Measurements from ENCODE around the gene PIGV.

PIGV gene

GRCh38 chr1:26831059-26831458, 43.3 kb downstream of the PIGV start:
- peaks cover 50% of the 10 kb centered on the region for H3K4me1 ChIP-seq (ENCODE audit: low read length)
- H3K9me3 ChIP-seq (replicated peaks; ENCODE audit: insufficient read depth, low read length), result no peaks in the 10 kb centered on the region
- no peak overlapping the region for H3K27ac ChIP-seq (ENCODE audit: low read length)
- no peak for DNase-seq
- no peak overlapping the region for H3K4me2 ChIP-seq (ENCODE audit: low read depth, low read length)
- no peak overlapping the region for H2AFZ ChIP-seq (ENCODE audit: low read length)
- peaks cover 83% of the 10 kb centered on the region for H3K79me2 ChIP-seq (ENCODE audit: low read length)
- no peak overlapping the region for H3K9ac ChIP-seq (ENCODE audit: low read length)
- H3K9me2 ChIP-seq (replicated peaks; ENCODE audit: insufficient read depth, low read length), result no peaks in the 10 kb centered on the region
- H3F3A ChIP-seq (ENCODE audit: insufficient read depth, low read length), result peaks cover 31% of the 10 kb centered on the region
- TF ChIP-seq EZH2 (optimal IDR thresholded peaks at IDR 0.05; ENCODE audit: low read depth, low read length), result no peak
- H3K27me3 ChIP-seq (replicated peaks; ENCODE audit: insufficient read depth, low read length), result no peaks in the 10 kb centered on the region
- H4K20me1 ChIP-seq (ENCODE audit: insufficient read depth, low read length), result no peaks in the 10 kb centered on the region
- no peak overlapping the region for H3K4me3 ChIP-seq (ENCODE audit: low read length)
- no peaks in the 10 kb centered on the region for H3K36me3 ChIP-seq (replicated peaks; ENCODE audit: insufficient read depth, low read length)

- no peak for DNase-seq
- Histone ChIP-seq H3K9ac (ENCODE audit: low read length) (no peak overlapping the region), H4K20me1 (ENCODE audit: insufficient read depth, low read length) (no peaks in the 10 kb centered on the region), H3K27ac (ENCODE audit: low read length) (no peak overlapping the region), H2AFZ (ENCODE audit: low read length) (no peak overlapping the region), H3K4me1 (ENCODE audit: low read length) (peaks cover 48% of the 10 kb centered on the region), H3K36me3 (replicated peaks; ENCODE audit: insufficient read depth, low read length) (no peaks in the 10 kb centered on the region), H3F3A (ENCODE audit: insufficient read depth, low read length) (peaks cover 31% of the 10 kb centered on the region), H3K4me3 (ENCODE audit: low read length) (no peak overlapping the region), H3K9me2 (replicated peaks; ENCODE audit: insufficient read depth, low read length) (no peaks in the 10 kb centered on the region), H3K4me2 (ENCODE audit: low read depth, low read length) (no peak overlapping the region), H3K79me2 (ENCODE audit: low read length) (peaks cover 85% of the 10 kb centered on the region), H3K27me3 (replicated peaks; ENCODE audit: insufficient read depth, low read length) (no peaks in the 10 kb centered on the region), H3K9me3 (replicated peaks; ENCODE audit: insufficient read depth, low read length) (no peaks in the 10 kb centered on the region)
- no peak for TF ChIP-seq EZH2phosphoT487 (IDR thresholded peaks at IDR 0.05; ENCODE audit: low read length)
- TF ChIP-seq, protein P1, sequence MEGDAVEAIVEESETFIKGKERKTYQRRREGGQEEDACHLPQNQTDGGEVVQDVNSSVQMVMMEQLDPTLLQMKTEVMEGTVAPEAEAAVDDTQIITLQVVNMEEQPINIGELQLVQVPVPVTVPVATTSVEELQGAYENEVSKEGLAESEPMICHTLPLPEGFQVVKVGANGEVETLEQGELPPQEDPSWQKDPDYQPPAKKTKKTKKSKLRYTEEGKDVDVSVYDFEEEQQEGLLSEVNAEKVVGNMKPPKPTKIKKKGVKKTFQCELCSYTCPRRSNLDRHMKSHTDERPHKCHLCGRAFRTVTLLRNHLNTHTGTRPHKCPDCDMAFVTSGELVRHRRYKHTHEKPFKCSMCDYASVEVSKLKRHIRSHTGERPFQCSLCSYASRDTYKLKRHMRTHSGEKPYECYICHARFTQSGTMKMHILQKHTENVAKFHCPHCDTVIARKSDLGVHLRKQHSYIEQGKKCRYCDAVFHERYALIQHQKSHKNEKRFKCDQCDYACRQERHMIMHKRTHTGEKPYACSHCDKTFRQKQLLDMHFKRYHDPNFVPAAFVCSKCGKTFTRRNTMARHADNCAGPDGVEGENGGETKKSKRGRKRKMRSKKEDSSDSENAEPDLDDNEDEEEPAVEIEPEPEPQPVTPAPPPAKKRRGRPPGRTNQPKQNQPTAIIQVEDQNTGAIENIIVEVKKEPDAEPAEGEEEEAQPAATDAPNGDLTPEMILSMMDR (IDR thresholded peaks at IDR 0.05; ENCODE audit: low read length), result no peak
- TF ChIP-seq EZH2 (optimal IDR thresholded peaks at IDR 0.05; ENCODE audit: low read depth, low read length), result no peak
Measured at GRCh38 chr1:26831546-26832248, 43.9 kb downstream of the PIGV start.

DNA sequence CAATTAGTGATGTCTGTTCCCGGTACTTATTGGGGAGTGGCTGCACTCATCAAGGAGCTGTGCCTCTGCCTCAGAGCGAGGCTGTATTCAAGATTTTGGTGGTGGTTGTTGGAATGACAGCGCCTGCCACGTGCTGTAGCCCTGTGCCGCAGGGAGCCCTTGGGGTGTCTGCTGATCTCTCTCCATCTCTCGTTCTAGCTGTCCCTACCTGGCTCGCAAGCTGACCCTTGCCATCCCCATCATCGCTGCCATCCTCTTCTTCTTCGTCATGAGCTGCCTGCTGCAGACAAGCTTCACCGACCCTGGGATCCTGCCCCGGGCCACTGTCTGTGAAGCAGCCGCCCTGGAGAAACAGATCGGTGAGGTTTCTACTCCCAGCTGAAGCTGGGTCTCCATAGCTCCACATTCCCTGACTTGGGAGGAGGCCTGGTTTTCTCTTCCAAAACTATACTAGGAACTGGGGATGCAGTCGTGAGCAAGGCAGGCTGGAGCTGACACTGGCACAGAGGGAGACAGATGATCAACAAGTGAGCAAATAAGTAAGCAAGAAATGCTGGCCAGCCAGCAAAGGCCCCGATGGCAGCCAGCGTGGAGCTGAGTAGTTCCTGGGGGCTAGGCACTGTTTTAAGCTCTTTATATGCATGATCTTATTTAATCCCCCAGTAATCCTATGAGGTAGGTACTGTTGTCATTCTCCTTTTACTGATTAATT, 44.7 kb downstream of the PIGV start:
- Histone ChIP-seq H3K4me2 (ENCODE audit: low read depth, low read length) (peak overlapping the region; percentile 71), H3K4me3 (ENCODE audit: low read length) (no peak overlapping the region), H2AFZ (ENCODE audit: low read length) (no peak overlapping the region), H3K27me3 (replicated peaks; ENCODE audit: insufficient read depth, low read length) (no peaks in the 10 kb centered on the region), H4K20me1 (ENCODE audit: insufficient read depth, low read length) (no peaks in the 10 kb centered on the region), H3F3A (ENCODE audit: insufficient read depth, low read length) (peaks cover 31% of the 10 kb centered on the region), H3K27ac (ENCODE audit: low read length) (peak overlapping the region; percentile 95; the same call in 1 of the 2 replicates), H3K79me2 (ENCODE audit: low read length) (peaks cover 79% of the 10 kb centered on the region), H3K9me2 (replicated peaks; ENCODE audit: insufficient read depth, low read length) (no peaks in the 10 kb centered on the region), H3K36me3 (replicated peaks; ENCODE audit: insufficient read depth, low read length) (no peaks in the 10 kb centered on the region), H3K9ac (ENCODE audit: low read length) (no peak overlapping the region), H3K4me1 (ENCODE audit: low read length) (peaks cover 48% of the 10 kb centered on the region), H3K9me3 (replicated peaks; ENCODE audit: insufficient read depth, low read length) (no peaks in the 10 kb centered on the region)
- TF ChIP-seq, protein P1 (IDR thresholded peaks at IDR 0.05; ENCODE audit: low read length), result no peak
- no peak for TF ChIP-seq EZH2phosphoT487 (IDR thresholded peaks at IDR 0.05; ENCODE audit: low read length)
- TF ChIP-seq EZH2 (optimal IDR thresholded peaks at IDR 0.05; ENCODE audit: low read depth, low read length), result no peak
- DNase-seq, result no peak

Data from MM.1S (cell line).